LNCaP clone FGC (cell line): ENCODE data around the gene HNRNPA0.

Experiments
- DNase-seq: peaks from one replicate; pipeline ENCODE4 v3.0.0-alpha.2; 2011; ENCODE audit warnings: low read depth
- H3K4me3 ChIP-seq: 2 replicates; pipeline ENCODE4 v1.5.1; 2011; ENCODE audit warnings: mild to moderate bottlenecking, low read depth, low read length, control low read depth
- CTCF ChIP-seq: IDR thresholded peaks from 2 replicates; pipeline ENCODE4 v1.5.1; 2012; ENCODE audit warnings: mild to moderate bottlenecking; ENCODE audit not compliant: control insufficient read depth, insufficient read depth; ENCODE audit errors: extremely low read depth

The HNRNPA0 gene

DNA sequence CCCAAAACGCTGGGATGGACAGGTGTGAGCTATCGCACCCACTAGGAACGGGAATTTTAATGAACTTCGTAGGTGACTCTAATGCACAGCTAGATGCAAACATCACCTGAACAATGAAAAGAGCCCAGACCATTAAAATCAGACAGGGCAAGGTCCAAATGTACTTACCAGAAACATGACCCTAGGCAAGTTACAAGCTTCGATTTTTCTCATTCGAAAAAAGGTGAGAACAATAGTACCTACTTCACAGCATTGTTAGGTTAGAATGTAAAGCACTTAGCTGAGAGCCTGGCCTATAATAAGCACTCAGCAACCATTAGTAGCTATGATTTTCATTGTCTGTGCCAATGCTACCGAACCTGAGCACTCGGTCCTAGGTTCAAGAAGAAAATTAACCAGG lies 12.4 kb downstream of the HNRNPA0 start:
- H3K4me3 ChIP-seq = no peak overlapping the region
- no peak for DNase-seq
- no peak for TF ChIP-seq CTCF

GRCh38 chr5:137739737-137740136 lies 14.4 kb downstream of the HNRNPA0 start:
- no peak for TF ChIP-seq CTCF
- H3K4me3 ChIP-seq = no peak overlapping the region
- no peak for DNase-seq

DNA sequence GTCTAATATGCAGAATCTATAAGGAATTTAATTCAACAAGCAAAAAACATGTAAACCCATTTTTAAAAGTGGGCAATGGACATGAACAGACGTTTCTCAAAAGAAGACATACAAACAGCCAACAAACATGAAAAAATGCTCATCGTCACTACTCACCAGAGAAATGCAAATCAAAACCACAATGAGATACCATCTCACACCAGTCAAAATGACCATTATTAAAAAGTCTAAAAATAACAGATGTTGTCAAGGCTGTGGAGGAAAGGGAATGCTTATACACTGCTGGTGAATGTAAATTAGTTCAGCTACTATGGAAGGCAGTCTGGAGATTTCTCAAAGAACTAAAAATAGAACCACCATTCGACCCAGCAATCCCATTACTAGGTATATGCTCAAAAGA lies 15.2 kb downstream of the HNRNPA0 start:
- no peak overlapping the region for H3K4me3 ChIP-seq
- no peak for DNase-seq
- no peak for TF ChIP-seq CTCF

GRCh38 chr5:137737349-137738131 lies 16.6 kb downstream of the HNRNPA0 start:
- no peak overlapping the region for H3K4me3 ChIP-seq
- DNase-seq = no peak
- no peak for TF ChIP-seq CTCF

- no peak overlapping the region for H3K4me3 ChIP-seq
- DNase-seq = no peak
- TF ChIP-seq CTCF = no peak
Measured at GRCh38 chr5:137736496-137736895, 17.7 kb downstream of the HNRNPA0 start.

DNA sequence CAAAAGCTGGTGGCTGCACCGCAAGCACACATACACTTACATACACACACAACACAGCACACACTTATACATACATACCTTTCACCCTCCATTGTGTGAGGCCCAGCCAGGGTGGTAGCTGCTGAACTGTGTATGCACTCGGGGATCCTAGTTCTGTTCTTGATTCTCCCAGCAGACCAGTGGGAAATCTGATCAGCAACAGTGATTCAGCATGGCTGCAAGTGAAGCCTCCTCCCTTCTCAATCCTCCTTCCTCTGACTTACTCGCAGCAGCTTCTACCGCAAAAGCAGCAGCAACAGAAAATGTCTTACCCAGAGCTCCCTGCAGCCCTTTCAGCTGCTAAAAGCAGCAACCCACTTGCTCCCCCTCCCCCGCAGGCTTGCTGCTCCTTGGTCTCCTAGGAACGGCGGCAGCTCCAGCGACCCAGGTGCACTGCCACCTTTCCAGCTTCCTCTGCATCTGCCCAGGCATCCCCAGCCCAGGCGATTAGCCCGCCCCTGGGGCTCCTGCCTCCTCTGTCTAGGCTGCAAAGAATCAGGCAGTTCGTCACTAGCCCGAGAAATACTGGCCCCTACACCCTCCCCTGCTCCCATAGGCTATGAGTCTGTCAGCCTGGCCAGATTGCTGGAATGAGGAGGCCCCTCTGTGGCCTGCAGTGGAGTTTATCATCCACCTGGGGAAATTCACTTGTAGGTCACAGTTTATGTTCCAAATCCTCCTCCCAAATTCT lies 18.4 kb downstream of the HNRNPA0 start, which contains the start of gene KLHL3:
TSS of gene KLHL3 (minus strand) at position 535 of the 730 bp plus-strand sequence. CDS start at position 92, 443 bp downstream.
- no peak for TF ChIP-seq CTCF
- DNase-seq = no peak
- no peak within 1 kb of the TSS for H3K4me3 ChIP-seq
